Inflammatory macrophage (primary cell): ENCODE data around the gene ZNF526.

ENCODE experiments used
- DNase-seq, 2 donors: peaks; one replicate each; pipeline ENCODE4 v3.0.0-alpha.2; 2020 to 2022
- total RNA-seq, 18 experiments: gene quantifications; one replicate each; lab custom pipeline; 2026; ENCODE audit warnings: mixed read lengths in 6 of 18, inconsistent platforms in 2 of 18; lab: John Stamatoyannopoulos, UW

The ZNF526 gene, protein sequence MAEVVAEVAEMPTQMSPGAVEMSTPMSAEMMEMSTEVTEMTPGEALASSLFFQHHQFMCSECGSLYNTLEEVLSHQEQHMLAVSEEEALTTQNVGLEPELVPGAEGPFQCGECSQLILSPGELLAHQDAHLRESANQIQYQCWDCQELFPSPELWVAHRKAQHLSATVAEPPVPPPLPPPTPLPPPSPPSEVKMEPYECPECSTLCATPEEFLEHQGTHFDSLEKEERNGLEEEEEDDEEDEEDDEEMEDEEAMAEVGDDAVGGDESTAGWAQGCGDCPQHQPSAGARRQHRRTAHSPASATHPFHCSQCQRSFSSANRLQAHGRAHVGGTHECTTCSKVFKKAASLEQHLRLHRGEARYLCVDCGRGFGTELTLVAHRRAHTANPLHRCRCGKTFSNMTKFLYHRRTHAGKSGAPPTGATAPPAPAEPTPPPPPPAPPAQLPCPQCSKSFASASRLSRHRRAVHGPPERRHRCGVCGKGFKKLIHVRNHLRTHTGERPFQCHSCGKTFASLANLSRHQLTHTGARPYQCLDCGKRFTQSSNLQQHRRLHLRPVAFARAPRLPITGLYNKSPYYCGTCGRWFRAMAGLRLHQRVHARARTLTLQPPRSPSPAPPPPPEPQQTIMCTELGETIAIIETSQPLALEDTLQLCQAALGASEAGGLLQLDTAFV
- total RNA-seq: 2.8 to 21.5 (median 11.5) reads per million in 18 experiments

DNA sequence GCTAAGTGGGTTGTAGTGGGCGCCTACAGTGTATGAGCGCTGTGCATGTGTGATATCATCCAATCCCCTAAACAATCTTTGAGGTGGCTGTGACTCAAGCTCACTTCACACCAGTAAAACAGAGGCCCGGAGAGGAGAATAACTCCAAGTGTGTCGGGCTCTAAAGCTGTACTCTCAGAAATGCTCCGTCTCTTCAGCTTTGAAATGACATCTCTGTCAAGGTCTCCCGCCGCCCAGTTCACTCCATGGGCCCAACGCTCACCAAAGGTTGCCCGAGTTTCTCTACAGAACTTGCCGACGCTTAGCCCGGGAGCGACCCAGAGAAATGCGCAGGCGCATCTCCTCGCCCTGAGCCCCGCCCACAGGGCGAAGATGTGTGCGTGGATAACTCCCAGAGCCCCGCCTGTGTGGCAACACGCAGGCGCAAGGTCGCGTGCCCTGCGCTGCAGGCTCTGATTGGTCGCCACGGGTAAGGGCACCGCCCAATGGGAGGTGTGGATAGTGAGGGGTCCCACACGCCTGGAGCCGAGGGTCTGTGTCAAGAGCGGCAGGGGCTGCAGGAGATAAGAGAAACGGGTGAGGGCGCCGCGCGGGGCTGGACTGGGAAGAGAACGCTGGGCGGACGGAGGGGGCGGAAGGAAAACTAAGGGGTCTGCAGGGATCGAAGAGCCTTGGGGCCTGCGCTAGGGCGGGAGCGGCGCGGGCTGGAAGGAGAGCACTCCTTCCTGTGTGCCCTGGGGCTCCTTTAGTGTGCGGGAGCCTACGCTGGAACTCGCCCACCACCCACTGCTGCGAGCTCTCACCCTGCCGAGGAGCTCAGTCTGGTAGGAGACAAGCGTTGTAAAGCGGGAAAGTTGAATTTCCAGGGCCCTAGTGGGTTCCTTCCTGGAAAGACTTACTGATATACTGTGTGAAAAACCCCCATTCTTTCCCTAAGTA lies at the start of gene ZNF526:
Gene ZNF526, plus strand, starts transcription at position 501 of the 939 bp plus-strand sequence. CDS start 4,092 bp downstream, outside the sequence.
- peak; percentile 97 to 99 for DNase-seq

GRCh38 chr19:42170715-42171114 lies 49.4 kb upstream of the ZNF526 start:
- DNase-seq: no peak

GRCh38 chr19:42172261-42172660 lies 47.9 kb upstream of the ZNF526 start:
- no peak for DNase-seq

GRCh38 chr19:42173695-42174094 lies 46.4 kb upstream of the ZNF526 start:
- no peak for DNase-seq

- DNase-seq: no peak
Measured at GRCh38 chr19:42174188-42174587, 45.9 kb upstream of the ZNF526 start.

- DNase-seq: no peak
Measured at GRCh38 chr19:42174958-42175734, 45.0 kb upstream of the ZNF526 start.

DNA sequence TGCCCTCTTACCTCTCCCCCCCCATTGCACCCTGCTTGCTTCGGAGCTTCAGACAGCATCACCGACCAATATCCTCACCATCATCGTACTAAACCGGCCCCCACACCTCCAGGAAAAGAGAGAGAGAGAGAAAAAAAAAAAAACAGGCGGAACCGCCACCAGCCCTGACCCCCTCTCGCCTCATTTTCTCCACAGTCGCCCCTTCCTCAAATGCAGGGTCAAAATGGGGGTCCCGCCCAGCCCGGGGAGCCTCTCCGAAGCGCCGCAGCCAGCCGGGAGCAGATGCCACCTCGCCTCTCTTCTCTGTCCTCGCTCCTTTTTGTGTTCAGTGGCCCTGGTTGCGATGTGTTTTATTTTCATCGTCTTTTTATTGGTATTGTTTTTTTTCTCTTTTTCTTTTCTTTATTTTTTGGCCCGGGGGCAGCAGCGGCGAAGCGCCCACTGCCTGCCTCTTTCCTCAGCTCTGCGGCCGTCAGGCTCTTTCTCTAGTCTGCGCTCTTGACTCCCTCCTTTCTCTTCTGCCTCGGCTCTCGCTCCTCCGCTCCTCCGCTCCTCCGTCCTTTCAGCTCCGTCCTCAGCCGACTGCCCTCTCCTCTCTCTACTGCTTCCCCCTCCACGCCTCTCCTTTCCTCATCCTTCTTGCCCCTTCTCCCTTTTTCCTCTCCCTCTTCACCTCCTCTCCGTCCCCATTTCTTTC lies 44.0 kb upstream of the ZNF526 start:
- no peak for DNase-seq

DNA sequence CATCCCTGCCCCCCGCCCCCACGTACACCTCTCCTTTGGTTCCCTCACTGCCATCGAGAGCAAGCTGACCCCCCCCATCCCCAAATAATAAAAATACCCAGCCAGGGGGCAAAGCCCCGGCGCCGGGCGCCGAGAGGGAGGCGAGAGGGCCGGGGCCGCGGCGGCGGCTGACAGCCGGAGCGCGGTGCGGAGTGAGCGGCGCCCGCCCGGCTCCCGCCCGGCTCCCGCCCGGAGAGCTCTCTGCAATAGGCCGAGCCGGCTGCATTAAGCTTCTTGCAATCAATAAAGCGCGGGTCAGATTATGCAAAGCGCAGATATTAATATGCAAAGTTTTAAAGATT lies 43.5 kb upstream of the ZNF526 start:
- no peak for DNase-seq

DNA sequence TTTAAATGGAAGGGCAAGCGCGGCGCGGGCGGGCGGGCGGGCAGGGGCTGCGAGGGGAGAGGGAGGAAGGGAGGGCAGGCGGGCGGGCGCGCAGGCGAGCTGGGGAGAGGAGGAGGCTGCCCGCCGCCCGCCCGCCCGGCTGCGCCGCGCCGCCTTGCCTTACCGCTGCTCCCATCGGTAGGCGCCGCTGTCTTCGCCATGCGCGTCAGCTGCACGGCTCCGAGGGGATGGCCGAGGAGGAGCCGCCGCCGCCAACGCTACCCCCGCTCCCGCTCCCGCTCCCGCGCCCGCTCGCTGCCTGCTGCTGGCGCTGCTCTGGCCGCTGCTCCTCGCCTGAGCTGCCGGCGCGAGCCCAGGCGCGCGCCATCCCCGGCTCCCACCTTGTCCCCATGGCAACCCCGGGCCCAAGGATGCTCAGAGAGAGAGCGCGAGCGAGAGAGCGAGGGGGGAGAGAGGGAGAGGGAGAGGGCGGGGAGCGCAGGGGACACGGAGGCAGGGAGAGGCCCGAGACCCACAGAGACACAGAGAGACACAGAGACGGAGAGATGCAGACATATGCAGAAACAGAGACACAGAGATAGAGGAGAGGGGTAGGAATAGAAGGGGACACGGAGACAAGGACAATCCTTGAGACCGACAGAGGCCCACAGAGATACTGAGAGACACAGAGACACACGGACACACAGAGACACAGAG lies 43.0 kb upstream of the ZNF526 start:
- DNase-seq: peak; percentile 36 to 55

DNA sequence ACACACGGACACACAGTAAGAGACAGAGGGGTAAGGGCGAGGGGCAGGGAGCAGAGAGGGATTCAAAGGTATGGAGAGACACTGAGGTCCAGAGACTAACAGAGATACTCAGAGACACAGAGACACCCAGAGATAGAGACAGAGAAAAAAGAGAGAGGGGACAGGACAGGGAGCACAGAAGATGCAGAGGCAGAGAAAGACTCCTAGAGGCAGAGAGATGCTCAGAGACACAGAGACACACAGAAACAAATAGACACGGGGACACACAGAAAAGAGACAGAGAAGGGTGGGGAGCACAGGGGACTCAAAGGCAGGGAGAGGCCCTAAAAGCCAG lies 42.5 kb upstream of the ZNF526 start:
- DNase-seq: no peak

DNA sequence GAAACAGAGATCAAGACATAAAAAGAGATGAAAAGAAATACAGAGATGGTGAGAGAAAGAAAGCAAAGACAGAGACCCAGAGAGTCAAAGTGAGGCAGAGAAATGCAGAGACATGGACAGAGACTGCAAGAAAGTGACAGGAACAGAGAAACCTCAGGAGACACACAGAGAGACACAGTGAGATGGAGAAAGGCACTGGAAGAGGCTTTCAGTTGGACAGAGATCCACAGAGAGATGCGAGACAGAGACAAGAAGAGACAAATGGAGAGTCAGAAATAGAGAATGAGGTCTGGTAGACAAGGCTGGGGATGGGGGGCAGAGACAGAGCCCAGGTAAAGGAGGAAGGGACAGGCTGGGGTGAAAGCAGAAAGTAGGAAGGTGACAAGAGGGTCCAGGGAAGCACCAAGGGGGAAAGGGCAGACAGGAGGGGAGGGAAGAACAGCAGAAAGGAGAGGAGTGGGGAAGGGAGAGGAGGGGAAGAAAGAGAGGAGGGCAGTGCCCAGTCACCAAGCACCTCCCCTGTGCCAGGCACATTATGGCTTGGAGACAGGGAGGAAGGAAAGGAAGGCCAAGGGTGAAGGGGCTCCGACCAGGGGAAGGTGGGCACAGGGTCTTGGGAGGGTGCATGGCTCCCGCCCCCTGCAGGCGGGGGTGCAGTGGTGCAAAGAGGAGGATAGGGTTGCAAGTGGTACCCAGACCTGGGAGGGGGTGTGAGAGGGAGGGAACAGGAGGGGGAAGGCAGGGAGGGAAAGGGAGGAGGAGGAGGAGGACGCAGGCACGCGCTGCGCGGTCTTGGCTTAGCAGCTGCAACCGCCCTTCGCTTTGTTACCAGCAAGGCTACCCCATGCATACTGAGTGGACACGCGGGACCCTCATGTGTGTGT lies 41.1 kb upstream of the ZNF526 start:
- no peak for DNase-seq

DNA sequence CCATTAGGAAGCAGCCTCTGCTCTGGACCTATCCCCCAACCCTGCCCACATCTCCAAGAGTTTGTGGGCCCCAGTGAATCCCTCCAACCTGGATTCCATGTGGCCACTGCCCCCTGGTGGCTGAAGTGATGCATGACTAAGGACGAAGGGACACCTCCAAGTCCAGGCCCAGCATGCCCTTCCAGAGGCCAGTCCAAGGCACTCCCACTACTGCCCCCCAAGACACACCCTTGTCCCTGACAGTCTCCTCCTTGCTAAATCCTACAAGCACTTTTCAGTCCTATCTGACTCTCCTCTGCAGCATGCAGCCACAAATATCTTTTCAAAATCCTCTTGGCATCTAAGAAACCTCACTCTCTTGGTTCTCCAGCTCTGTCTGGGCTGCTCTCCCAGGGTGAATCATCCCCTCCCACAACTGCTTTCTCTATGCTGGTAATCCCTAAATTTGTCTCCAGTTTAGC lies 35.7 kb upstream of the ZNF526 start:
- peak; percentile 72 to 78 for DNase-seq

DNA sequence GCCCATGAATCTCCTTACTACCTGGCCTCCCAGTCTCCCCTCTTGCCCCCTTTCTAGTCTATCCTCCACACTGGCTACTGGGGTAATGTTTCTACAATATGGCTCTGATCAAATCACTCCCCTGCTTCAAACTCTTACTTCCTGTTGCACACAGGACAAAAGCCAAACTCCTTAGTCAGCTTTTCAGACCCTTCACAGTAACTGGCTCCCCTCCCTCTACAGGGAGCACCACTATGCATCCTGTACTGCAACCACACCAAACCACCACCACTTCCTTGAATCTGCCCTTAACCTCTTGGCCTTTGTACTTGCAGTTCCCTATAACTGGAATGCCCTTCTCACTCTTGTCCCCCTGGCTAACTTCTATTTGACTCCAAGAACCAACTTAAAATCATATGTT lies 34.8 kb upstream of the ZNF526 start:
- DNase-seq: peak; percentile 52 to 65

DNA sequence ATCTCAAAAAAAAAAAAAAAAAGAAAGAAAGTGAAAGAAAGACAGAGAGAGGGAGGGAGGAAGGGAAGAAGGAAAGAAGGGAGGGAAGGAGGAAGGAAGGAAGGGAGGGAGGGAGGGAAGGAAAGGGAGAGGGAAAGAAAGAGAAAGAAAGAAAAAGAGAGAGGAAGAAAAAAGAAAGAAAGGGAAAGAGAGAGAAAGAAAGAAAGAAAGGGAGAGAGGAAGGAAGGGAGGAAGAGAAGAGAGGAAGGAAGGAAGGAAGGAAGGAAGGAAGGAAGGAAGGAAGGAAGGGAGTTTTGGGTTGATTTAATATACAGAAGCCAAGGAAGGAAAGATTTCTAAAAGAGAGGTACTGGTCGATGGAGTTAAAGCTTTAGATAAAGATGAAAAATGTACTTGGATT lies 31.4 kb upstream of the ZNF526 start:
- DNase-seq: no peak

GRCh38 chr19:42189133-42189532 lies 31.0 kb upstream of the ZNF526 start:
- DNase-seq: no peak

- DNase-seq: no peak
Measured at GRCh38 chr19:42191330-42191729, 28.8 kb upstream of the ZNF526 start.

- DNase-seq: peak; percentile 73 to 75
Measured at GRCh38 chr19:42191855-42192254, 28.3 kb upstream of the ZNF526 start.

GRCh38 chr19:42193294-42193693 lies 26.8 kb upstream of the ZNF526 start:
- no peak for DNase-seq

DNA sequence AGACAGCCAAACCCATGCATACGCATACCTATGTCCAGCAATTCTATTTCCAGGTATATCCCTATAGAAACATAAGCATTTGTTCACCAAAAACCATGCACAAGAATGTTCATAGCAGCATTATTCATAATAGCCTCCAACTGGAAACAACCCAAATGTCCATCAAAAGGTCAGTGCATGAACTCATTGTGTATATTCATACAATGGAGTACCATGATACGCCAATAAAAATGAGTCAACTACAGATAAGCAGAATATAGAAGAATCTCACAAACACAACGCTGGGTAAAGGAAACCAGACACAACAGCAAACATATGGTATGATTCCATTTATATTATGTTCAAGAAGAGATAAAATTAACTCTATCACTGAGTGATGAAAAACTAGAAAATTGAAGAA lies 26.4 kb upstream of the ZNF526 start:
- no peak for DNase-seq
